ENCODE data around the gene NKX1-1. TPM values are rescaled to one million over a fixed set of nuclear protein-coding genes. Genes with fewer than 3 reads are reported as not detected.

Gene NKX1-1
- total and polyA plus RNA-seq, 7 experiments from 2014 or later: not detected

DNA sequence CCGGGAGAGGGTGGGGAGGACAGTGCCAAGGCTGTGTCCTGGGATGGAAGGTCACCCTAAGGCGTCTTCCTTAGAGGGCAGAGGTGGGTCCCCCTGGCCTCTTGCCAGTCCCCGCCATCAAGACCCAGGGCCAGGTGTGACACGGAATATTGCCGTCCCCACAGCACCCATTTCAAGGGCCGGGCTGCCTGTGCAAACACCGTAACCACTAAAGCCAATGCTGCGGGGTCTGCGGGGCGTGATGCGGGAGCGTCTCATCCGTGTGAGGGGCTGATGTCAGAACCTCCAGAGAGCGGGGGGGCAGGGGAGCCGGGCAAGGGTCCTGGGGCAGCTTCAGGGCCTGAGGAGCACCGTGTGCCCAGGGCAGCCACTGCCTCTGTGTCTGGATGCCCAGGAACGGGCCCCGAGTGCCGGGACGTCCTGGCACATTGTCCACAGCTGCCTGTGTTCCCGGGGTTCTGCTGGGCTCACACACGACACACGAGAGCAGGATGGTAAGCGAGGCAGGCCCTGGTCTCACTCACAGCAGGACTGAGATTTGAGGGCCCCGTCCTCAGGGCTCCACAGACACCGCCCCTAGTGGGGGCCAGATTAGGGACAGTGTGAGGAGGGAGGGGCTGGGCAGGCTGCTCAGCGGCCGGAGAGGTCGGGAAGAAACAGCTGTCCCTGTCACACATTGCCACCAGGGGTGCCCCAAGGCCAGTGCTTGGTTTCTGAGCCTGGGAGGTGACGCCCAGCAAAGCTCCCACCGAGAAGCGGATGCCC lies 29.2 kb downstream of the NKX1-1 start:
- no peaks in the 10 kb centered on the region for H3K4me1 Mint-ChIP-seq
- no peaks in the 10 kb centered on the region for H3K27me3 Mint-ChIP-seq
- ChIA-PET CTCF (no interaction called here), POLR2A (no interaction called here)
- H3K36me3 Mint-ChIP-seq: peaks cover 0 to 18% (median 16%) of the 10 kb centered on the region in 5 donors
- no peak overlapping the region for H3K27ac Mint-ChIP-seq
- Histone ChIP-seq H3K27ac (ENCODE audit: low read depth, low read length) (no peak overlapping the region), H3K4me3 (ENCODE audit: low read length) (no peak overlapping the region), H3K4me1 (ENCODE audit: control insufficient read depth in 2 of 2, insufficient read depth in 2 of 2, low read length in 2 of 2) (no peaks in the 10 kb centered on the region), H3K9me3 (ENCODE audit: control insufficient read depth in 2 of 3, low read length in 3 of 3) (no peaks in the 10 kb centered on the region), H3K27me3 (ENCODE audit: control insufficient read depth in 2 of 2, insufficient read depth in 2 of 2, low read length in 2 of 2) (no peaks in the 10 kb centered on the region), H3K36me3 (ENCODE audit: control insufficient read depth in 2 of 3, insufficient read depth in 3 of 3, low read length in 3 of 3) (peaks cover 0 to 52% (median 0%) of the 10 kb centered on the region in 3 experiments)
- intact Hi-C loops (cut with micrococcal nuclease): no loop called here
- peaks cover 0 to 9% (median 0%) of the 10 kb centered on the region in 11 donors for H3K9me3 Mint-ChIP-seq
- DNase-seq: no peak
- ATAC-seq: no peak
- no peak overlapping the region for H3K4me3 Mint-ChIP-seq

DNA sequence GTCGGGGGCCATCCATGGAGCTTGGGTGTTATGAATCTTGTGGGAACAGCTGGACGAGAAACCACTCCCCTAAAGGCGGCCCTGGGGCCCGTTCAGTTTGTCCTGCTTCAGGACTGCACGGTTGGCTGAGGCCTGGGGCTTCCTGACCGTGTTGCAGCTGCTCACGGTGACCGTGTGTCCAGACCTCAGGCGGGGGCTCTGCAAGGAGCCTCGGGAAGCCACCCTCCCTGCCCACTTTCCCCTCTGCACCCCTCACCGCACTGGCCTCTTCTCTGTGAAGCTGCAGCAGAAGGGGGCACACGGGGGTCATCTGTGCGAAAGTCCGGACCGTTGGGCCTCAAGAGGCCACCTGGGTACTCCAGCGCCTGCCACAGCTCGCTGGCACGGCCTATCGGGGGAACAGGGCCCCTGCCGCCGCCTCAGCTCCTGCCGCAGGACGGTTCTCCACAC lies 29.8 kb downstream of the NKX1-1 start:
- DNase-seq: no peak
- ATAC-seq: no peak
- Histone ChIP-seq H3K4me1 (ENCODE audit: control insufficient read depth in 2 of 2, insufficient read depth in 2 of 2, low read length in 2 of 2) (no peaks in the 10 kb centered on the region), H3K9me3 (ENCODE audit: control insufficient read depth in 2 of 3, low read length in 3 of 3) (no peaks in the 10 kb centered on the region), H3K27me3 (ENCODE audit: control insufficient read depth in 2 of 2, insufficient read depth in 2 of 2, low read length in 2 of 2) (no peaks in the 10 kb centered on the region), H3K4me3 (ENCODE audit: low read length) (no peak overlapping the region), H3K36me3 (ENCODE audit: control insufficient read depth in 2 of 3, insufficient read depth in 3 of 3, low read length in 3 of 3) (peaks cover 0 to 58% (median 0%) of the 10 kb centered on the region in 3 experiments), H3K27ac (ENCODE audit: low read depth, low read length) (no peak overlapping the region)
- ChIA-PET CTCF (no interaction called here), POLR2A (no interaction called here)
- H3K4me1 Mint-ChIP-seq: peaks cover 0 to under 1% (median 0%) of the 10 kb centered on the region in 7 donors
- no peak overlapping the region for H3K27ac Mint-ChIP-seq
- peaks cover 0 to 23% (median 22%) of the 10 kb centered on the region in 5 donors for H3K36me3 Mint-ChIP-seq
- no peaks in the 10 kb centered on the region for H3K27me3 Mint-ChIP-seq
- H3K9me3 Mint-ChIP-seq: peaks cover 0 to 9% (median 0%) of the 10 kb centered on the region in 11 donors
- intact Hi-C loops (cut with micrococcal nuclease): no loop called here
- no peak overlapping the region for H3K4me3 Mint-ChIP-seq

DNA sequence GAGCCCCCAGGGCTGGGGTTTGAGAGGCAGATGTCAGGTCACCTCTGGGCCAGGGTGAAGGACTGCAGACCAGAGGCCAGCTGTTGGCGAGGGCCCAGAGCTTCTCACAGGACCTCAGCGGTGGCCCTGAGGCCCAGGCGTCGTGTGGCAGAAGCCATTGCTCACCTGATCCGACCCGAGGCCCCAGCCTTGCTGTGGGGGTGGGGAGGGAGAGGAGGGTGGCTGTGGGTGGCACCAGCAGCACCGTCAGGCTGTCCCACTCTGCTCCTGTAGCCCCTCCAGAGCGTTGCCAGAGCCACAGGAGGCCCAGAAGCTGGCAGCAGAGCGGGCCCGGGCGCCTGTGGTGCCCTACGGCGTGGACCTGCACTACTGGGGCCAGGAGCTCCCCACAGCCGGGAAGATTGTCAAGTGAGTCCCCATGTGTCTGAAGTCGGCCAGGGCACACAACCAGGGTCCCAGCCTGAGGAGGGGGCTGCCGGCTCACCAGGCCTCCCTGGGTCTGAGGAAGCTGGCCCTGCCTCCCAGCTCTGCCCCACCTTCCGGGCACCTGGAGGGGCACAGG lies 30.4 kb downstream of the NKX1-1 start:
- ChIA-PET CTCF (no interaction called here), POLR2A (no interaction called here)
- peaks cover 0 to 9% (median 0%) of the 10 kb centered on the region in 11 donors for H3K9me3 Mint-ChIP-seq

DNA sequence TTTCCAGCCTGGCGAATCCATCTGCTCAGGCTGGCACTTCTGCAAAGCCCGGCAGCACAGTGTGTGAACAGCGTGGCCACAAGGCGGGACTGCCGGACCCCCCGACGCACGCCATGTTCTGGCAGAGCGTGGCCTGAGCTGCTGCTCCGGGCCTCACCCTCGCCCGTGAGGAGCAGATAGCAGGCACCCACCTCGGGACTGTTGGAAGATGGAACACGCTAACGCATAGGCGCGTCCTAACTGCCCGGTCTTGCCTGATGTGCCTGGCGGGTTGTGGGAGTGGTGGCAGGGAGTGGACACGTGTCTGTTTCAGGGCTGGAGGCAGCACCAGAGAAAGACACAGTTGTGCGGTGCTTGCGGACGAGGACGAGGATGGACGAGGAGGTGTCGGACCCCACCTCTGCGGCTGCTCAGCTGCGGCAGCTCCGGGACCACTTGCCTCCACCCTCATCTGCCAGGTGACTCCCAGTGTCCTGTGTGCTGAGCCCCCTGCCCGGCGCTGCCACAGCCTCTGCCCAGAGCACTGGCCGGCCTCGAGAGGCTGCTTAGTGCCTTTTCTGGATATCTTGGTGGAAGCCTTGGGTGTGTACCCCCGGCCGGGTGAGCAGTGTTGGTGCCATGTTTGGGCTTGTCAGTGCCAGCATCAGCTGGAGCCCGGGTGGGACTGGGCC lies 31.1 kb downstream of the NKX1-1 start:
- DNase-seq (no peak), ATAC-seq (no peak)
- Mint-ChIP-seq H3K36me3 (peaks cover 0 to 31% (median 23%) of the 10 kb centered on the region in 5 donors), H3K4me1 (peaks cover 0 to 7% (median 0%) of the 10 kb centered on the region in 7 donors), H3K4me3 (no peak overlapping the region), H3K27ac (no peak overlapping the region), H3K9me3 (peaks cover 0 to 9% (median 0%) of the 10 kb centered on the region in 11 donors), H3K27me3 (no peaks in the 10 kb centered on the region)
- POLR2A ChIA-PET: no interaction called here
- Histone ChIP-seq H3K27me3 (ENCODE audit: control insufficient read depth in 2 of 2, insufficient read depth in 2 of 2, low read length in 2 of 2) (no peaks in the 10 kb centered on the region), H3K4me3 (ENCODE audit: low read length) (no peak overlapping the region), H3K9me3 (ENCODE audit: control insufficient read depth in 2 of 3, low read length in 3 of 3) (no peaks in the 10 kb centered on the region), H3K27ac (ENCODE audit: low read depth, low read length) (no peak overlapping the region), H3K36me3 (ENCODE audit: control insufficient read depth in 2 of 3, insufficient read depth in 3 of 3, low read length in 3 of 3) (peaks cover 0 to 68% (median 0%) of the 10 kb centered on the region in 3 experiments), H3K4me1 (ENCODE audit: control insufficient read depth in 2 of 2, insufficient read depth in 2 of 2, low read length in 2 of 2) (no peaks in the 10 kb centered on the region)
- intact Hi-C loops (cut with micrococcal nuclease): no loop called here
- CTCF ChIA-PET: no interaction called here

More for the DNA sequence above, 30.4 kb downstream of the NKX1-1 start:
- no peaks in the 10 kb centered on the region for H3K4me1 ChIP-seq (ENCODE audit: control insufficient read depth in 2 of 2, insufficient read depth in 2 of 2, low read length in 2 of 2)
- Mint-ChIP-seq H3K27ac (no peak overlapping the region), H3K36me3 (peaks cover 0 to 28% (median 23%) of the 10 kb centered on the region in 5 donors), H3K27me3 (no peaks in the 10 kb centered on the region), H3K4me1 (peaks cover 0 to 5% (median 0%) of the 10 kb centered on the region in 7 donors), H3K4me3 (no peak overlapping the region)
- H3K27ac ChIP-seq (ENCODE audit: low read depth, low read length): no peak overlapping the region
- ATAC-seq: no peak
- H3K4me3 ChIP-seq (ENCODE audit: low read length): no peak overlapping the region
- H3K36me3 ChIP-seq (ENCODE audit: control insufficient read depth in 2 of 3, insufficient read depth in 3 of 3, low read length in 3 of 3): peaks cover 0 to 64% (median 0%) of the 10 kb centered on the region in 3 experiments
- no peaks in the 10 kb centered on the region for H3K27me3 ChIP-seq (ENCODE audit: control insufficient read depth in 2 of 2, insufficient read depth in 2 of 2, low read length in 2 of 2)
- no peaks in the 10 kb centered on the region for H3K9me3 ChIP-seq (ENCODE audit: control insufficient read depth in 2 of 3, low read length in 3 of 3)
- DNase-seq: no peak
- intact Hi-C loops (cut with micrococcal nuclease): no loop called here

DNA sequence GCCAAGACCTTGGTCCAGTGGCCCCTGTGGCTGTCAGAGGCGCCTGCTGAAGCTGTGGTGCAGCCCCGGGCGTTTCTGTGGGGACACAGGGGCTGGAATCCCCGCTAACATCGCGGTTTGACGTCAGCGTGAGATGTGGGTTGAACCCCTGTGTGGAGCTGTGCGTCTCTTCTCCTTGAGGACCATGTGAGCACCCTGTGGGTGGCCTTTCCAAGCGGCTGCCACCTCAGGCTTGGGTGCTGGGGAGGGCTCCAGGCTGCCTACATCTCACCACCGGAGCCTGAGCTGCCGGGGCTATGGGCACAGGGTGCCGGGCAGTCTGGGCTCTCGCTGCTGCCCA lies 31.6 kb downstream of the NKX1-1 start:
- Mint-ChIP-seq H3K27ac (no peak overlapping the region), H3K4me1 (peaks cover 0 to 7% (median 0%) of the 10 kb centered on the region in 7 donors), H3K36me3 (peaks cover 0 to 36% (median 23%) of the 10 kb centered on the region in 5 donors), H3K4me3 (no peak overlapping the region), H3K27me3 (no peaks in the 10 kb centered on the region), H3K9me3 (peaks cover 0 to 9% (median 0%) of the 10 kb centered on the region in 11 donors)
- no peak for ATAC-seq
- no peaks in the 10 kb centered on the region for H3K4me1 ChIP-seq (ENCODE audit: control insufficient read depth in 2 of 2, insufficient read depth in 2 of 2, low read length in 2 of 2)
- H3K9me3 ChIP-seq (ENCODE audit: control insufficient read depth in 2 of 3, low read length in 3 of 3): no peaks in the 10 kb centered on the region
- intact Hi-C loops (cut with micrococcal nuclease): no loop called here
- DNase-seq: no peak
- no peaks in the 10 kb centered on the region for H3K27me3 ChIP-seq (ENCODE audit: control insufficient read depth in 2 of 2, insufficient read depth in 2 of 2, low read length in 2 of 2)
- CTCF ChIA-PET: no interaction called here
- POLR2A ChIA-PET: no interaction called here
- peaks cover 0 to 68% (median 0%) of the 10 kb centered on the region in 3 experiments for H3K36me3 ChIP-seq (ENCODE audit: control insufficient read depth in 2 of 3, insufficient read depth in 3 of 3, low read length in 3 of 3)
- H3K4me3 ChIP-seq (ENCODE audit: low read length): no peak overlapping the region
- H3K27ac ChIP-seq (ENCODE audit: low read depth, low read length): no peak overlapping the region

DNA sequence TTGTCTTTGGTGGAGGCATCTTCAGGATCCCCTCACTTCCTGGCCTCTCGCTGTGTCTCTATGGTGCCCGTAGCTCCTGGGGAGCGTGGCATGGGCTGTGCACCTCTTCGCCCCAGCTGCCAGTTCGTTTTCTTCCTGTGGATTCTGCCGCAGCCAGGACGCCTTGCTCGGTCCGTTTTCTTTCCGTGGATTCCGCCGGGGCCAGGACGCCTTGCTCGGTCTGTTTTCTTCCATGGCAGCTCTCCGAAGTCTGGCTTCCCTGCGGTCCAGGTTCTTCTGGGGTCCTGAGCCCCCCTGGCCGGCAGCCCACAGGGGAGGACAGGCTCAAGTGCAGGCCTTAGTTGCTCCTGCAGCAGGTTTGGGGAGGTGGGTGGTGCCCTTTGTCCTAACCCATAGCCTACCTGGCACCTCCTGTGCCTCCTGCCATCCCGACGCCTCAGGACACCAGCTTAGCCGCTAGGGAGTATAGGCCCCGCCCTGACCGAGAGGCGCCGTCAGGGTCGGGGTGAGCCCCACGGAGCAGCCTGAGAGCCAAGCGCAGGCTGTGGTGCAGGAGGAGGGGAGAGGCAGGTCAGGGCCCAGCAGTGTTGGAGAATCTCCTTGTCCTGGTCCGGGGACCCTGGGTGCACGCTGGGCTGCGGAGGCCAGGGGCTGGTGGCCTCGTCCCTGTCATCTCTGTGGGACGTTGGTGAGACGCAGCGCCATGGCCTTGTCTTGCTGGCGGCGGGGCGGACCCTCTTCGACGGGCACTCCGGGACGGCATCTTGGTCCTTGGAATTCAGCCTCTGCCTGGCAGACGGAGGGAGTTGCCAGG lies 32.1 kb downstream of the NKX1-1 start:
- Histone ChIP-seq H3K36me3 (ENCODE audit: control insufficient read depth in 2 of 3, insufficient read depth in 3 of 3, low read length in 3 of 3) (peaks cover 0 to 68% (median 0%) of the 10 kb centered on the region in 3 experiments), H3K9me3 (ENCODE audit: control insufficient read depth in 2 of 3, low read length in 3 of 3) (no peaks in the 10 kb centered on the region), H3K4me1 (ENCODE audit: control insufficient read depth in 2 of 2, insufficient read depth in 2 of 2, low read length in 2 of 2) (no peaks in the 10 kb centered on the region), H3K27ac (ENCODE audit: low read depth, low read length) (no peak overlapping the region), H3K4me3 (ENCODE audit: low read length) (no peak overlapping the region), H3K27me3 (ENCODE audit: control insufficient read depth in 2 of 2, insufficient read depth in 2 of 2, low read length in 2 of 2) (no peaks in the 10 kb centered on the region)
- ChIA-PET CTCF (no interaction called here), POLR2A (interaction anchor here (0.5 kb wide), 1 partner anchor 11 kb away, joined by 3 read pairs; no protein-coding TSS in a partner anchor)
- intact Hi-C loops (cut with micrococcal nuclease): no loop called here
- H3K4me1 Mint-ChIP-seq: peaks cover 0 to 7% (median 0%) of the 10 kb centered on the region in 7 donors
- ATAC-seq (no peak), DNase-seq (no peak)
- H3K27me3 Mint-ChIP-seq: no peaks in the 10 kb centered on the region
- H3K9me3 Mint-ChIP-seq: peaks cover 0 to 9% (median 0%) of the 10 kb centered on the region in 11 donors
- H3K27ac Mint-ChIP-seq: peak overlapping the region in 1 of 9 donors; percentile 67
- H3K4me3 Mint-ChIP-seq: no peak overlapping the region
- H3K36me3 Mint-ChIP-seq: peaks cover 0 to 41% (median 23%) of the 10 kb centered on the region in 5 donors

Measured in naive thymus-derived CD4-positive, alpha-beta T cell (primary cell).